ENCODE results near the gene IFT22.
"Not testable (repeated sequence)": the region's sequence is repeated elsewhere in the genome, so short reads cannot be mapped to it uniquely, and the experiment has no call there.

IFT22 gene

GRCh38 chr7:101271021-101271420, 50.6 kb downstream of the IFT22 start:
- POLR2A ChIA-PET, result no interaction called here
- no peak for DNase-seq (ENCODE audit: extremely low spot score)
- CTCF ChIA-PET, result no interaction called here
- TF ChIP-seq CTBP1 (IDR thresholded peaks at IDR 0.05; ENCODE audit: borderline replicate concordance), result no peak
- no peak for TF ChIP-seq LEF1 (IDR thresholded peaks at IDR 0.05; ENCODE audit: borderline replicate concordance)
- TF ChIP-seq BHLHE40 (IDR thresholded peaks at IDR 0.05; ENCODE audit: borderline replicate concordance), result no peak
- no peak for TF ChIP-seq FOXK2 (IDR thresholded peaks at IDR 0.05)
- TF ChIP-seq ELF4 (IDR thresholded peaks at IDR 0.05), result no peak
- TF ChIP-seq FOXM1 (IDR thresholded peaks at IDR 0.05; ENCODE audit: borderline replicate concordance), result no peak
- TF ChIP-seq NFRKB (IDR thresholded peaks at IDR 0.05), result no peak
- no peak for TF ChIP-seq HDGF (IDR thresholded peaks at IDR 0.05; ENCODE audit: borderline replicate concordance)
- no peak for TF ChIP-seq TARDBP (IDR thresholded peaks at IDR 0.05)
- no peak for TF ChIP-seq SP1 (IDR thresholded peaks at IDR 0.05)
- TF ChIP-seq SUZ12 (IDR thresholded peaks at IDR 0.05), result no peak
- no peak for TF ChIP-seq ZNF384 (IDR thresholded peaks at IDR 0.05)
- no peak for TF ChIP-seq FOXA1 (IDR thresholded peaks at IDR 0.05)
- no peak for TF ChIP-seq L3MBTL2 (conservative IDR thresholded peaks at IDR 0.05)
- TF ChIP-seq, protein P1, sequence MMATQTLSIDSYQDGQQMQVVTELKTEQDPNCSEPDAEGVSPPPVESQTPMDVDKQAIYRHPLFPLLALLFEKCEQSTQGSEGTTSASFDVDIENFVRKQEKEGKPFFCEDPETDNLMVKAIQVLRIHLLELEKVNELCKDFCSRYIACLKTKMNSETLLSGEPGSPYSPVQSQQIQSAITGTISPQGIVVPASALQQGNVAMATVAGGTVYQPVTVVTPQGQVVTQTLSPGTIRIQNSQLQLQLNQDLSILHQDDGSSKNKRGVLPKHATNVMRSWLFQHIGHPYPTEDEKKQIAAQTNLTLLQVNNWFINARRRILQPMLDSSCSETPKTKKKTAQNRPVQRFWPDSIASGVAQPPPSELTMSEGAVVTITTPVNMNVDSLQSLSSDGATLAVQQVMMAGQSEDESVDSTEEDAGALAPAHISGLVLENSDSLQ (IDR thresholded peaks at IDR 0.05), result no peak
- no peak for TF ChIP-seq ARNT (IDR thresholded peaks at IDR 0.05)

DNA sequence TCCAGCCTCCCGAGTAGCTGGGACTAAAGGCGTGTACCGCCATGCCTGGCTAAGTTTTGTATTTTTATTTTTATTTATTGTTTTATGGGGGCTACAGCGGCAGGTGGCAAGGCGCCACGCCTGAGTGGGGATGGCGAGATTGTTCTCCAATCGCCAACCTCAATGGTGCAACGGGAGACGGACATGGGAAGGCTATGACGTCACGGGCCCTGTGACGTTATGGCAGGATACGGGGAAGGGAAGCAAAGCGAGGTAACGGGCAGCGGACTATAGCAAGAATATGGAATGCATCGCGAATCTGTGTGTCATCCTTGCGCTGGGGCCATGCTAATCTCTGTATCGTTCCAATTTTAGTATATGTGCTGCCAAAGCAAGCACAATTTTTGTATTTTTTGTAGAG, 51.9 kb downstream of the IFT22 start:
- no peak for DNase-seq (ENCODE audit: extremely low spot score)
- POLR2A ChIA-PET, result no interaction called here
- CTCF ChIA-PET, result interaction anchor here (1.7 kb wide), 1 partner anchor 21 kb away, joined by 5 read pairs; no protein-coding TSS in a partner anchor
- TF ChIP-seq CTBP1 (IDR thresholded peaks at IDR 0.05; ENCODE audit: borderline replicate concordance) (no peak), ZNF384 (IDR thresholded peaks at IDR 0.05) (no peak), TARDBP (IDR thresholded peaks at IDR 0.05) (no peak), ARNT (IDR thresholded peaks at IDR 0.05) (no peak), NFRKB (IDR thresholded peaks at IDR 0.05) (no peak), HDGF (IDR thresholded peaks at IDR 0.05; ENCODE audit: borderline replicate concordance) (no peak), SUZ12 (IDR thresholded peaks at IDR 0.05) (no peak), SP1 (IDR thresholded peaks at IDR 0.05) (no peak), LEF1 (IDR thresholded peaks at IDR 0.05; ENCODE audit: borderline replicate concordance) (no peak), FOXA1 (IDR thresholded peaks at IDR 0.05) (no peak), L3MBTL2 (conservative IDR thresholded peaks at IDR 0.05) (no peak), BHLHE40 (IDR thresholded peaks at IDR 0.05; ENCODE audit: borderline replicate concordance) (no peak), FOXM1 (IDR thresholded peaks at IDR 0.05; ENCODE audit: borderline replicate concordance) (no peak), ELF4 (IDR thresholded peaks at IDR 0.05) (no peak), FOXK2 (IDR thresholded peaks at IDR 0.05) (no peak)
- TF ChIP-seq, protein P1 (IDR thresholded peaks at IDR 0.05), result no peak

DNA sequence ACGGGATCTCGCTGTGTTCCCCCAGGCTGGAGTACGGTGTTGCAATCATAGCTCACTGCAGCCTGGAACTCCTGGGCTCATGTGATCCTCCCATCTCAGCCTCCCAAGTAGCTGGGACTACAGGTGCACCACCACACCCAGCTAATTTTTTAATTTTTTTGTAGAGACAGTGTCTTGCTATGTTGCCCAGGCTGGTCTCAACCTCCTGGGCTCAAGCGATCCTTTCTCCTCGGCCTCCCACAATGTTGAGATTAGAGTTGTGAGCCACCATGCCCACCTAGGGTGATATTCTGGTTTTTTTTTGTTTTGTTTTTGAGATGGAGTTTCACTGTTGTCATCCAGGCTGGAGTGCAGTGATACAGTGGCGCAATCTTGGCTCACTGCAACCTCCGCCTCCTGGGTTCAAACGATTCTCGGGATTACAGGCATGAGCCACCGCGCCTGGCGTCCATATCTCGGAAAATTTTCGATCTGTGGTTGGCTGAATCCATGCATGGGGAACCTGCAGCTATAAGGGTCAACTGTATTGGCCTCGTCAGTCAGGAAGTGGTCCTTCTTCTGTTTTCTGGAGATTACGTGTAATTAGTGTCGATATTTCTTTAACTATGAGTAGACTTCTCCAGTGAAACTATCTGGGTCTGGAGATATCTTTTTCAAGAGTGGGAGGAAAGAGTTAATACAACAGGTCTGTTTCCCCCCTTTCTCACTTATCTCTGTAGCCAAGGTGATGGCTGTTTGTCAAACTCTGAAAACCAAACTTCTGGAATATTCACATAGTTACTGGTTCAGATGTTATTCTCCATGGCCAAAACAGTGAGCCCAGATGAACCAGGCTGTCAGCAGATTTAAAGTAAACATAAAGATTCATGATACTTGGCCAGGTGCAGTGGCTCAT, 55.7 kb downstream of the IFT22 start:
- no peak for TF ChIP-seq BHLHE40 (IDR thresholded peaks at IDR 0.05; ENCODE audit: borderline replicate concordance)
- TF ChIP-seq NFRKB (IDR thresholded peaks at IDR 0.05), result no peak
- no peak for TF ChIP-seq FOXK2 (IDR thresholded peaks at IDR 0.05)
- TF ChIP-seq SP1 (IDR thresholded peaks at IDR 0.05), result no peak
- no peak for TF ChIP-seq HDGF (IDR thresholded peaks at IDR 0.05; ENCODE audit: borderline replicate concordance)
- no peak for TF ChIP-seq ARNT (IDR thresholded peaks at IDR 0.05)
- TF ChIP-seq FOXA1 (IDR thresholded peaks at IDR 0.05), result no peak
- no peak for TF ChIP-seq TARDBP (IDR thresholded peaks at IDR 0.05)
- TF ChIP-seq LEF1 (IDR thresholded peaks at IDR 0.05; ENCODE audit: borderline replicate concordance), result no peak
- TF ChIP-seq, protein P1 (IDR thresholded peaks at IDR 0.05), result no peak
- no peak for TF ChIP-seq CTBP1 (IDR thresholded peaks at IDR 0.05; ENCODE audit: borderline replicate concordance)
- no peak for TF ChIP-seq L3MBTL2 (conservative IDR thresholded peaks at IDR 0.05)
- DNase-seq (ENCODE audit: extremely low spot score), result no peak
- ChIA-PET POLR2A (no interaction called here), CTCF (interaction anchor here (0.6 kb wide), 1 partner anchor 369 kb away, joined by 3 read pairs; no protein-coding TSS in a partner anchor)

- CTCF ChIA-PET, result interaction anchor here (0.9 kb wide), 1 partner anchor 27 kb away, joined by 3 read pairs; no protein-coding TSS in a partner anchor
- DNase-seq (ENCODE audit: extremely low spot score); POLR2A ChIA-PET: not testable (repeated sequence)
Measured at GRCh38 chr7:101264102-101264706, 57.4 kb downstream of the IFT22 start.

Data from HEK293T (cell line).